ENCODE data around the gene FNIP1. TPM values are rescaled to one million over a fixed set of nuclear protein-coding genes. Genes with fewer than 3 reads are reported as not detected.
"Not testable (repeated sequence)": the region's sequence is repeated elsewhere in the genome, so short reads cannot be mapped to it uniquely, and the experiment has no call there.

The FNIP1 gene
- total RNA-seq, 1 donor from 2014 or later = 27.1 TPM

DNA sequence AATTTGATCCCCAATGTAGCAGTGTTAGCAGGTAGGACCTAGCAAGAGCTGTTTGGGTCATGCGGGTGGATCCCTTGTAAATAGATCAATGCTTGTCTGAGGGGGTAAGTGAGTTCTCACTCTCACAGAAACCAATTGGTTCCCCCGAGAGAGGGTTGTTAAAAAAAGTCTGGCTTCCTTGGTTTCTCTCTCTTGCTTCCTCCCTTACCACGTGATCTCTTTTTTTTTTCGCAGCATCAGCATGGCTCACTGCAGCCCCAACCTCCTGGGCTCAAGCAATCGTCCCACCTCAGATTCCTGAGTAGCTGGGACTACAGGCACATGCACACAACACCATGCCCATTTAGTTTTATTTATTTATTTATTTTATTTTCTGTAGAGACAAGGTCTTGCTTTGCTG, 188.2 kb downstream of the FNIP1 start:
- no peaks in the 10 kb centered on the region for H3K36me3 ChIP-seq (ENCODE audit: control insufficient read depth in 3 of 3, insufficient read depth in 3 of 3, low read length in 3 of 3)
- no peak overlapping the region for H3K9ac ChIP-seq (ENCODE audit: low read depth in 1 of 3, low read length in 3 of 3)
- H3K9me3 ChIP-seq (ENCODE audit: control insufficient read depth in 3 of 3, low read length in 3 of 3) = no peaks in the 10 kb centered on the region
- H3K4me3 ChIP-seq (ENCODE audit: low read length in 3 of 3) = no peak overlapping the region
- no peak overlapping the region for H3K27ac ChIP-seq (ENCODE audit: low read depth, low read length)
- H3K4me1 ChIP-seq (ENCODE audit: control insufficient read depth in 3 of 3, insufficient read depth in 3 of 3, low read length in 3 of 3) = peaks cover 16 to 21% (median 20%) of the 10 kb centered on the region in 3 donors
- H3K27me3 ChIP-seq (ENCODE audit: control insufficient read depth in 3 of 3, insufficient read depth in 3 of 3, low read length in 3 of 3) = no peaks in the 10 kb centered on the region

DNA sequence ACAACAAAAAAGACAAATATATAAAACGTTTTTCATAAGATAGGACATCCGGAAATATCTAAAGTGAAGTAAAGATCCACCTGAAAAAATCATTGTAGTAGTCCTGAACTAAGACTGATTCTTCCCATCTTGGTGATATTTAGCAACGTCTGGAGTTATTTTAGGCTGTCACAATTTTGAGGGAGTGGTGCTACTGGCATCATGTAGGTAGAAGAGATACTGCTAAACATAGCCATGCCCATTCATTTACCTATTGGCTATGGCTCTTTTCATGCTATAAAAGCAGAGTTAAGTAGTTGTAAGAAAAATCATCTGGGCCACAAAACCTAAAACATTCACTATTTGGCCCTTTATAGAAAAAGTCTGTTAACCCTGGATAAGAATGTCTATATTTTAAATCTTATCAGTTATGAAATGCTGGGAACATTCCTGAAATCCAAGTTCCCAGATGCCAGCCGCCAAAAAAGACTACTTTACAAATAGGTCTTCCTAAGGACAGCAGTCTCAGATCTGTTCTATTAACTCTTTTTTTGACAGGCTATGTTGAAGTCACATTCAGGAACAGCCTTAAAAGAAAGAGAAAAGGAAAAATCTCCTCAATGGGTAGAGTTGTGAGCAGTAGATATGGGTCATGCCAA, 188.8 kb downstream of the FNIP1 start:
- Histone ChIP-seq H3K27ac (ENCODE audit: low read depth, low read length) (no peak overlapping the region), H3K9me3 (ENCODE audit: control insufficient read depth in 3 of 3, low read length in 3 of 3) (no peaks in the 10 kb centered on the region), H3K9ac (ENCODE audit: low read depth in 1 of 3, low read length in 3 of 3) (no peak overlapping the region), H3K36me3 (ENCODE audit: control insufficient read depth in 3 of 3, insufficient read depth in 3 of 3, low read length in 3 of 3) (no peaks in the 10 kb centered on the region), H3K4me3 (ENCODE audit: low read length in 3 of 3) (no peak overlapping the region), H3K4me1 (ENCODE audit: control insufficient read depth in 3 of 3, insufficient read depth in 3 of 3, low read length in 3 of 3) (peaks cover 16 to 21% (median 20%) of the 10 kb centered on the region in 3 donors), H3K27me3 (ENCODE audit: control insufficient read depth in 3 of 3, insufficient read depth in 3 of 3, low read length in 3 of 3) (no peaks in the 10 kb centered on the region)

DNA sequence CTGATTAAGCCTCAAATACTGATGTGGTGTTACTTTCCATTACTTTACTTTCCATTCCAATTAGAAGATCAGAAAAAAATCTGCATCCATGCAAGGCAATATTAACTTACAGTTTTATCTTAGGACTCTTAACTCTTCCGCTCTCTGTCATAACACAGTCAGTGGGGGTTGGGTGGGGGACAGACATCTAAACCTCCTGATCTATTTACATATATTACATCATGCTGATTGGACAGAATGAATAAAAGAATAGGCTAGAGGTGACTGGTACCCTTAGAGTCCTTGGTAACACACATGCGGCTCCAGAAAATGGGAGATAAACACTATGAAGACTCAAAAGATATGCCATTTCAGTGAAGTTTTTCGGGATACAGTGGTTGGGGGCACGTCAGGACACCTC, 189.4 kb downstream of the FNIP1 start:
- Histone ChIP-seq H3K27ac (ENCODE audit: low read depth, low read length) (no peak overlapping the region), H3K4me3 (ENCODE audit: low read length in 3 of 3) (no peak overlapping the region), H3K9ac (ENCODE audit: low read depth in 1 of 3, low read length in 3 of 3) (no peak overlapping the region), H3K27me3 (ENCODE audit: control insufficient read depth in 3 of 3, insufficient read depth in 3 of 3, low read length in 3 of 3) (no peaks in the 10 kb centered on the region), H3K9me3 (ENCODE audit: control insufficient read depth in 3 of 3, low read length in 3 of 3) (no peaks in the 10 kb centered on the region), H3K36me3 (ENCODE audit: control insufficient read depth in 3 of 3, insufficient read depth in 3 of 3, low read length in 3 of 3) (peaks cover 0 to 2% (median 0%) of the 10 kb centered on the region in 3 donors), H3K4me1 (ENCODE audit: control insufficient read depth in 3 of 3, insufficient read depth in 3 of 3, low read length in 3 of 3) (peaks cover 16 to 21% (median 20%) of the 10 kb centered on the region in 3 donors)

DNA sequence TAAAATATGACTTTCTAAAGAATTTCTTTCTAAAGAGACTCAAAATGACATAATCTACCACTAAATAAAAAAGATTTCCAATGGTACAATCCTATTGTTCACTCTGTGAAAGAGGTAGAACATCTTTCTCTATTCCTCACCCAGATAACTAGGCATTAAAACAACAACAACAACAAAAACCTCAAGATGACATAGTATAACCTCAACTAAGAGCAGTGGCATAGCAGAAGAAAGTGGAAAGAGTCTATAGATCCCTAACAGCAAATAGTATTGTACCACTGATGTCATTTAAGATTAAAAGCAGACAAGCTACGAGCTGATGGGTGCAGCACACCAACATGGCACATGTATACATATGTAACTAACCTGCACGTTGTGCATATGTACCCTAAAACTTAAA, 191.7 kb downstream of the FNIP1 start:
- H3K9me3 ChIP-seq (ENCODE audit: control insufficient read depth in 3 of 3, low read length in 3 of 3) = no peaks in the 10 kb centered on the region
- H3K27me3 ChIP-seq (ENCODE audit: control insufficient read depth in 3 of 3, insufficient read depth in 3 of 3, low read length in 3 of 3) = no peaks in the 10 kb centered on the region
- no peak overlapping the region for H3K4me3 ChIP-seq (ENCODE audit: low read length in 3 of 3)
- no peak overlapping the region for H3K27ac ChIP-seq (ENCODE audit: low read depth, low read length)
- peaks cover 12 to 21% (median 15%) of the 10 kb centered on the region in 3 donors for H3K4me1 ChIP-seq (ENCODE audit: control insufficient read depth in 3 of 3, insufficient read depth in 3 of 3, low read length in 3 of 3)
- no peak overlapping the region for H3K9ac ChIP-seq (ENCODE audit: low read depth in 1 of 3, low read length in 3 of 3)
- peaks cover 0 to 2% (median 0%) of the 10 kb centered on the region in 3 donors for H3K36me3 ChIP-seq (ENCODE audit: control insufficient read depth in 3 of 3, insufficient read depth in 3 of 3, low read length in 3 of 3)

DNA sequence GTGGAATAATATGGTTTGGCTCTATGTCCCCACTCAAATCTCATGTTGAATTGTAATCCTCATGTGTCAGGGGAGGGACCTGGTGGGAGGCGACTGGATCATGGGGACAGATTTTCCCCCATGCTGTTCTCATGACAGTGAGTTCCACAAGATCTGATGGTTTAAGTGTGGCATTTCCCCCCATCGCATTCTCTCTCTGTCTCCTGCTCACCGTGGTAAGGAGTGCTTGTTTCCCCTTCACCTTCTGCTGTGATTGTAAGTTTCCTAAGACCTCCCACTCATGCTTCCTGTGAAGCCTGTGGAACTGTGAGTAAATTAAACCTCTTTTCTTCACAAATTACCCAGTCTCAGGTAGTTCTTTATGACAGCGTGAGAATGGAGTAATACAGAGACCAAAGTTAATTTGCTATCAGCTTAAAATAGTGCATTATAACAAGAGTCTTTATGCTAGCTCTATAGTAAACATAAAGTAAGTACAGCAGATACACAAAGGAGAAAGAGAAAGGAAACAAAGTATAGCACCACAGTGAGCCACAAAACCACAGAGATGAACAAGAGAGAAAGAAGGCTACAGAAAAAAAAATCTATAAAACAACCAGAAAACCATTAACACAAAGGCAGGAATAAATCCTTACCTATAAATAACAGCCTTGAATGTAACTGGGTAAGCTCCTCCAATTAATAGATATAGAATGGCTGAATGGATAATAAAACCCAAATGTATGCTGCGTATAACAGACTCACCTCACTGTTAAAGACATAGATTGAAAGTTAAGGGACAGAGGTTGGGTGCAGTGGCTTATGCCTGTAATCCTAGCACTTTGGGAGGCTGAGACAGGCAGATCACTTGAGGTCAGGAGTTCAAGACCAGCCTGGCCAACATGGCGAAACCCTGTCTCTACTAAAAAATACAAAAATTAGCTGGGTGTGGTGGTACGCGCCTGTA, 201.5 kb downstream of the FNIP1 start:
- Histone ChIP-seq H3K4me1 (ENCODE audit: control insufficient read depth in 3 of 3, insufficient read depth in 3 of 3, low read length in 3 of 3) (peaks cover 0 to 4% (median 0%) of the 10 kb centered on the region in 3 donors), H3K27me3 (ENCODE audit: control insufficient read depth in 3 of 3, insufficient read depth in 3 of 3, low read length in 3 of 3) (no peaks in the 10 kb centered on the region), H3K9ac (ENCODE audit: low read depth in 1 of 3, low read length in 3 of 3) (no peak overlapping the region), H3K9me3 (ENCODE audit: control insufficient read depth in 3 of 3, low read length in 3 of 3) (no peaks in the 10 kb centered on the region), H3K36me3 (ENCODE audit: control insufficient read depth in 3 of 3, insufficient read depth in 3 of 3, low read length in 3 of 3) (no peaks in the 10 kb centered on the region), H3K4me3 (ENCODE audit: low read length in 3 of 3) (no peak overlapping the region), H3K27ac (ENCODE audit: low read depth, low read length) (no peak overlapping the region)

DNA sequence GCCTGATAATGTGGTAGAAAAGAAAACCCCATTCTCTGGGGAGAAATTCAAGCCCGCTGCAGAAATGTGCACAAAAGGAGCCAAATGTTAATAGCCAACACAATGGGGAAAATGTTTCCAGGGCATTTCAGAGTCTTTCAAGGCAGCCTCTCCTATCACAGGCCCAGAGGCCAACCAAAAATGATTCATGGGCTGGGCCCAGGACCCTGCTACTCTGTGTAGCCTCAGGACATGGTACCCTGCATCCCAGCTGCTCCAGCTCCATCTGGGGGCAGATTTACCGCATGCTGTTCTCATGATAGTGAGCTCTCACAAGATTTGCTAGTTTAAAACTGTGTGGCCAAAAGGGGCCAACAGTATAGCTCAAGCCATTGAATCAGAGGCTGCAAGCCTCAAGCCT, 202.9 kb downstream of the FNIP1 start:
- Histone ChIP-seq H3K27ac (ENCODE audit: low read depth, low read length) (no peak overlapping the region), H3K9me3 (ENCODE audit: control insufficient read depth in 3 of 3, low read length in 3 of 3) (no peaks in the 10 kb centered on the region), H3K27me3 (ENCODE audit: control insufficient read depth in 3 of 3, insufficient read depth in 3 of 3, low read length in 3 of 3) (no peaks in the 10 kb centered on the region), H3K36me3 (ENCODE audit: control insufficient read depth in 3 of 3, insufficient read depth in 3 of 3, low read length in 3 of 3) (no peaks in the 10 kb centered on the region), H3K9ac (ENCODE audit: low read depth in 1 of 3, low read length in 3 of 3) (no peak overlapping the region), H3K4me3 (ENCODE audit: low read length in 3 of 3) (no peak overlapping the region), H3K4me1 (ENCODE audit: control insufficient read depth in 3 of 3, insufficient read depth in 3 of 3, low read length in 3 of 3) (peaks cover 0 to 4% (median 0%) of the 10 kb centered on the region in 3 donors)

DNA sequence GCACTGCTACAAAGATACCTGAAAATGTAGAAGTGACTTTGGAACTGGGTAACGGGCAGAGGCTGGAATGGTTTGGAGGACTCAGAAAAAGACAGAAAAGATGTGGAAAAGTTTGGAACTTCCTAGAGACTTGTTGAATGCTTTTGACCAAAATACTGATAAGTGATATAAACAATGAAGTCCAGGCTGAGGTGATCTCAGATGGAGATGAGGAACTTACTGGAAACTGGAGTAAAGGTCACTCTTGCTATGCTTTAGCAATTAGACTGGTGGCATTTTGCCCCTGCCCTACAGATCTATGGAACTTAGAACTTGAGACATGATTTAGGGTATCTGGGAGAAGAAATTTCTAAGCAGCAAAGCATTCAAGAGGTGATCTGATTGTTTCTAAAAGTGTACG, 203.4 kb downstream of the FNIP1 start:
- H3K27me3 ChIP-seq (ENCODE audit: control insufficient read depth in 3 of 3, insufficient read depth in 3 of 3, low read length in 3 of 3); H3K9ac ChIP-seq (ENCODE audit: low read depth in 1 of 3, low read length in 3 of 3); H3K4me3 ChIP-seq (ENCODE audit: low read length in 3 of 3); H3K4me1 ChIP-seq (ENCODE audit: control insufficient read depth in 3 of 3, insufficient read depth in 3 of 3, low read length in 3 of 3); H3K27ac ChIP-seq (ENCODE audit: low read depth, low read length); H3K9me3 ChIP-seq (ENCODE audit: control insufficient read depth in 3 of 3, low read length in 3 of 3); H3K36me3 ChIP-seq (ENCODE audit: control insufficient read depth in 3 of 3, insufficient read depth in 3 of 3, low read length in 3 of 3): not testable (repeated sequence)

Other genes with a start within 250 kb of the FNIP1 start
- gene RAPGEF6, start 161.8 kb downstream of the FNIP1 start, total RNA-seq = 29.7 TPM
- 0.52 TPM for gene MEIKIN, start 148.6 kb upstream of the FNIP1 start, total RNA-seq
- gene ACSL6, start 214.6 kb upstream of the FNIP1 start, total RNA-seq = 3.1 TPM

Measured in skeletal muscle tissue (tissue), 4 donors.